ENCODE measurements around the gene METTL9.
A peak's percentile ranks its signal among the peaks of the same experiment; 100 is the strongest.

METTL9 gene

GRCh38 chr16:21613361-21613760, 14.0 kb downstream of the METTL9 start:
- H3K36me3 ChIP-seq: peaks cover 56 to 97% (median 86%) of the 10 kb centered on the region in 11 experiments
- peak overlapping the region in 4 of 10 experiments; percentile 14 to 96 (median 28); a peak in 6 of 20 replicates for H3K4me3 ChIP-seq
- H4K20me1 ChIP-seq: peaks cover 41 to 100% (median 85%) of the 10 kb centered on the region in 11 experiments; a peak in 21 of 22 replicates
- H3K27me3 ChIP-seq: no peaks in the 10 kb centered on the region
- H3K9ac ChIP-seq: peak overlapping the region in 4 of 11 experiments; percentile 10 to 98 (median 58); a peak in 5 of 22 replicates
- H3K27ac ChIP-seq: peak overlapping the region; percentile 34 to 100 (median 99); a peak in 19 of 22 replicates
- H3K4me2 ChIP-seq: peak overlapping the region in 8 of 11 experiments; percentile 61 to 99 (median 96); a peak in 15 of 22 replicates
- H3K4me1 ChIP-seq: peaks cover 58 to 100% (median 100%) of the 10 kb centered on the region in 10 experiments
- TF ChIP-seq Cebpa-rat (IDR thresholded peaks at IDR 0.05): no peak
- peaks cover 0 to 7% (median 0%) of the 10 kb centered on the region in 11 experiments; a peak in 4 of 22 replicates for H3K9me3 ChIP-seq (replicated peaks in 1 of 11)

GRCh38 chr16:21613781-21614180, 14.4 kb downstream of the METTL9 start:
- peaks cover 45 to 100% (median 85%) of the 10 kb centered on the region in 11 experiments; a peak in 21 of 22 replicates for H4K20me1 ChIP-seq
- H3K4me2 ChIP-seq: peak overlapping the region in 8 of 11 experiments; percentile 61 to 99 (median 96); a peak in 14 of 22 replicates
- H3K27ac ChIP-seq: peak overlapping the region; percentile 34 to 100 (median 99); a peak in 20 of 22 replicates
- H3K9ac ChIP-seq: peak overlapping the region in 4 of 11 experiments; percentile 10 to 98 (median 35); a peak in 5 of 22 replicates
- no peaks in the 10 kb centered on the region for H3K27me3 ChIP-seq
- peaks cover 0 to 7% (median 0%) of the 10 kb centered on the region in 11 experiments; a peak in 4 of 22 replicates for H3K9me3 ChIP-seq (replicated peaks in 1 of 11)
- no peak for TF ChIP-seq Cebpa-rat (IDR thresholded peaks at IDR 0.05)
- peak overlapping the region in 3 of 10 experiments; percentile 15 to 96 (median 42); a peak in 3 of 20 replicates for H3K4me3 ChIP-seq
- H3K36me3 ChIP-seq: peaks cover 61 to 97% (median 90%) of the 10 kb centered on the region in 11 experiments
- peaks cover 54 to 100% (median 100%) of the 10 kb centered on the region in 10 experiments for H3K4me1 ChIP-seq

DNA sequence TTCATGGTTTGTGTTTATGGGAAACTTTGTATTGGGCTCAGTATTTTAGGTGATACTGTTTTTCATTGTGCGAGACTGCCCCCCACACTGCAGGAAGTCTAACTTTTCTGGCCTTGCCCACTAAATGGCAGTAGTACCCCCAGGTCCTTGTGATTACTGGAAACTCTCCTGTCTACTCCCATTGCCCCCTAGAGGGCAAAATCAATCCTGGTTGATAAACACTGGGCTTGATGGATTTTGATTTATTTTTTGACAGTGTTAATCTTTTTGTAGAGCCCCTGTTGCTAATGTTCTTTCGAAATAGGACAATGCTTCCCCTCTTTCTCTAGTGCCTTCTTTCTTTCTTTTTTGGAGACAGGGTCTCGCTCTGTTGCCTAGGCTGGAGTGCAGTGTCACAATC, 15.5 kb downstream of the METTL9 start:
- H3K27me3 ChIP-seq: no peaks in the 10 kb centered on the region
- H3K36me3 ChIP-seq: peaks cover 72 to 100% (median 95%) of the 10 kb centered on the region in 11 experiments
- peaks cover 55 to 100% (median 82%) of the 10 kb centered on the region in 11 experiments; a peak in 21 of 22 replicates for H4K20me1 ChIP-seq
- peaks cover 43 to 100% (median 100%) of the 10 kb centered on the region in 10 experiments for H3K4me1 ChIP-seq
- peak overlapping the region in 3 of 10 experiments; percentile 10 to 96 (median 25); a peak in 2 of 20 replicates for H3K4me3 ChIP-seq
- peak overlapping the region; percentile 26 to 99 (median 91) for H3K4me2 ChIP-seq
- H3K9me3 ChIP-seq (replicated peaks in 1 of 11): peaks cover 0 to 7% (median 0%) of the 10 kb centered on the region in 11 experiments; a peak in 4 of 22 replicates
- peak overlapping the region; percentile 13 to 100 (median 99); a peak in 20 of 22 replicates for H3K27ac ChIP-seq
- TF ChIP-seq Cebpa-rat (IDR thresholded peaks at IDR 0.05): no peak
- H3K9ac ChIP-seq: peak overlapping the region in 8 of 11 experiments; percentile 0 to 63 (median 28); a peak in 10 of 22 replicates

- Histone ChIP-seq H3K9ac (peak overlapping the region in 4 of 11 experiments; percentile 0 to 33 (median 28); a peak in 4 of 22 replicates), H3K27ac (peak overlapping the region in 9 of 11 experiments; percentile 20 to 100 (median 97); a peak in 15 of 22 replicates), H3K9me3 (replicated peaks in 1 of 11) (peaks cover 0 to 7% (median 0%) of the 10 kb centered on the region in 11 experiments; a peak in 4 of 22 replicates), H3K4me2 (peak overlapping the region in 6 of 11 experiments; percentile 91 to 99 (median 97); a peak in 13 of 22 replicates), H3K4me1 (peaks cover 20 to 100% (median 98%) of the 10 kb centered on the region in 10 experiments), H3K27me3 (no peaks in the 10 kb centered on the region), H3K4me3 (no peak overlapping the region), H3K36me3 (peaks cover 93 to 100% (median 100%) of the 10 kb centered on the region in 11 experiments), H4K20me1 (peaks cover 30 to 100% (median 95%) of the 10 kb centered on the region in 11 experiments; a peak in 21 of 22 replicates)
- no peak for TF ChIP-seq Cebpa-rat (IDR thresholded peaks at IDR 0.05)
These were observed 18.2 kb downstream of the METTL9 start for GRCh38 chr16:21617607-21618006.

GRCh38 chr16:21618281-21618680, 18.9 kb downstream of the METTL9 start:
- Histone ChIP-seq H3K27me3 (no peaks in the 10 kb centered on the region), H3K9me3 (replicated peaks in 1 of 11) (peaks cover 0 to 3% (median 0%) of the 10 kb centered on the region in 11 experiments; a peak in 2 of 22 replicates), H3K4me1 (peaks cover 20 to 100% (median 97%) of the 10 kb centered on the region in 10 experiments), H3K4me2 (peak overlapping the region in 6 of 11 experiments; percentile 57 to 99 (median 97); a peak in 8 of 22 replicates), H3K4me3 (no peak overlapping the region), H3K27ac (peak overlapping the region in 8 of 11 experiments; percentile 20 to 100 (median 98); a peak in 12 of 22 replicates), H3K36me3 (peaks cover 91 to 100% (median 100%) of the 10 kb centered on the region in 11 experiments), H4K20me1 (peaks cover 26 to 100% (median 94%) of the 10 kb centered on the region in 11 experiments; a peak in 21 of 22 replicates), H3K9ac (peak overlapping the region in 3 of 11 experiments; percentile 18 to 33 (median 24); a peak in 4 of 22 replicates)
- 0 out of 22 replicates have a peak, but pooled peaks of 1 of the 11 experiments have one; percentile 19 for TF ChIP-seq Cebpa-rat (IDR thresholded peaks at IDR 0.05)

GRCh38 chr16:21619765-21620425, 20.5 kb downstream of the METTL9 start:
- Histone ChIP-seq H3K27ac (peak overlapping the region in 9 of 11 experiments; percentile 1 to 99 (median 35); a peak in 16 of 22 replicates), H3K4me2 (peak overlapping the region in 6 of 11 experiments; percentile 57 to 99 (median 97); a peak in 13 of 22 replicates), H3K36me3 (peaks cover 91 to 100% (median 100%) of the 10 kb centered on the region in 11 experiments), H3K9me3 (replicated peaks in 1 of 11) (no peaks in the 10 kb centered on the region), H3K4me1 (peaks cover 16 to 100% (median 97%) of the 10 kb centered on the region in 10 experiments), H3K27me3 (no peaks in the 10 kb centered on the region), H3K9ac (peak overlapping the region in 4 of 11 experiments; percentile 6 to 40 (median 16); a peak in 5 of 22 replicates), H4K20me1 (peaks cover 17 to 100% (median 81%) of the 10 kb centered on the region in 11 experiments; a peak in 21 of 22 replicates), H3K4me3 (0 out of 20 replicates have a peak overlapping the region, but pooled peaks of 1 of the 10 experiments have one; percentile 15)
- no peak for TF ChIP-seq Cebpa-rat (IDR thresholded peaks at IDR 0.05)

- Histone ChIP-seq H3K9me3 (replicated peaks in 1 of 11) (no peaks in the 10 kb centered on the region), H3K4me3 (no peak overlapping the region), H4K20me1 (peaks cover 10 to 100% (median 74%) of the 10 kb centered on the region in 11 experiments; a peak in 21 of 22 replicates), H3K27me3 (no peaks in the 10 kb centered on the region), H3K27ac (peak overlapping the region in 7 of 11 experiments; percentile 1 to 99 (median 51); a peak in 12 of 22 replicates), H3K36me3 (peaks cover 91 to 100% (median 100%) of the 10 kb centered on the region in 11 experiments), H3K9ac (peak overlapping the region in 3 of 11 experiments; percentile 9 to 26 (median 19); a peak in 4 of 22 replicates), H3K4me2 (peak overlapping the region in 6 of 11 experiments; percentile 57 to 99 (median 97); a peak in 12 of 22 replicates), H3K4me1 (peaks cover 13 to 100% (median 97%) of the 10 kb centered on the region in 10 experiments)
- TF ChIP-seq Cebpa-rat (IDR thresholded peaks at IDR 0.05): no peak
These were observed 21.2 kb downstream of the METTL9 start for GRCh38 chr16:21620592-21620991.

DNA sequence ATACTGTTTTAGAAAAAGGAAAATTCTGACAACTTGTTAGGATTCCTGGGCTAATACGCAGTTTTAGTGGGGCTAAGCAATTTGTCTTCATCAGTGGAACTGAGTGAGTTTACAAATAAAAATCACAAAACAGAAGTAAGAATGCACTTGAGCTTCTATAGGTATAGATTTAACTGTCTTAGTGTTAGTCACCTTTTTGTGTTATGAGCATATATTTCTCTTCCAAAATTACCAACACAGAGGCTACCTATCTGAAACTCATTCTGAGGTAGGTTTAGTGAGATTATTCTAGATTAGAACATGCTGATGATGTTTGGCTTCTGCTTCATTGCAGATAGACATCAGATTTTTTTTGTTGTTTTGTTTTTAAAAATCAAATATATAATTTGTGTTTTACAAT, 23.2 kb downstream of the METTL9 start:
- Histone ChIP-seq H3K4me2 (peak overlapping the region in 4 of 11 experiments; percentile 95 to 99 (median 97); a peak in 8 of 22 replicates), H3K27ac (peak overlapping the region in 4 of 11 experiments; percentile 10 to 64 (median 47); a peak in 6 of 22 replicates), H3K27me3 (no peaks in the 10 kb centered on the region), H3K4me3 (no peak overlapping the region; a peak in 1 of 20 replicates), H3K9me3 (replicated peaks in 1 of 11) (peaks cover 0 to 1% (median 0%) of the 10 kb centered on the region in 11 experiments; a peak in 2 of 22 replicates), H3K36me3 (peaks cover 88 to 100% (median 98%) of the 10 kb centered on the region in 11 experiments), H4K20me1 (peaks cover 0 to 100% (median 55%) of the 10 kb centered on the region in 11 experiments; a peak in 18 of 22 replicates), H3K9ac (no peak overlapping the region; a peak in 1 of 22 replicates), H3K4me1 (peaks cover 24 to 100% (median 97%) of the 10 kb centered on the region in 10 experiments)
- TF ChIP-seq Cebpa-rat (IDR thresholded peaks at IDR 0.05): no peak
